NT2/D1 (cell line): ENCODE measurements around the gene TMEM231.

ENCODE experiments used
- SUZ12 ChIP-seq: IDR thresholded peaks from 2 replicates; pipeline ENCODE4 v1.6.1; 2011; ENCODE audit not compliant: insufficient read length, insufficient read depth; ENCODE audit errors: extremely low read depth
- YY1 ChIP-seq: IDR thresholded peaks from 2 replicates; pipeline ENCODE4 v1.6.1; 2011; ENCODE audit not compliant: insufficient read length, insufficient read depth
- ZNF274 ChIP-seq: IDR thresholded peaks from 2 replicates; pipeline ENCODE4 v1.6.1; 2011; ENCODE audit warnings: mild to moderate bottlenecking, low read depth, low read length

- TF ChIP-seq ZNF274: no peak
- no peak for TF ChIP-seq YY1
- TF ChIP-seq SUZ12: no peak
Observed at GRCh38 chr16:75526032-75526790, 29.8 kb downstream of the TMEM231 start.
